Ascending aorta (tissue), 2 donors: ENCODE measurements around the gene CYP2A6. TPM values are rescaled to one million over a fixed set of nuclear protein-coding genes. Genes with fewer than 3 reads are reported as not detected.
"Not testable (repeated sequence)": the region's sequence is repeated elsewhere in the genome, so short reads cannot be mapped to it uniquely, and the experiment has no call there.

Experiments used
- DNase-seq, 2 donors: peaks; one replicate each; pipeline ENCODE4 v3.0.0-alpha.2; 2019; ENCODE audit warnings: low spot score in 2 of 2
- H3K27ac ChIP-seq, 2 donors: fragments of 200-600 bp; sonication (generic); one replicate each; pipeline ENCODE4 v1.5.1; 2016 to 2017; ENCODE audit warnings: mild to moderate bottlenecking in 1 of 2
- H3K27me3 ChIP-seq: fragments of 200-600 bp; sonication (generic); one replicate; pipeline ENCODE4 v1.5.1; 2017
- H3K36me3 ChIP-seq, 2 donors: fragments of 200-600 bp; sonication (generic); one replicate each; pipeline ENCODE4 v1.5.1; 2016
- H3K4me1 ChIP-seq, 2 donors: fragments of 200-600 bp; sonication (generic); one replicate each; pipeline ENCODE4 v1.5.1; 2016 to 2017; ENCODE audit warnings: mild to moderate bottlenecking in 1 of 2
- H3K4me3 ChIP-seq, 2 donors: fragments of 200-600 bp; sonication (generic); one replicate each; pipeline ENCODE4 v1.5.1; 2016 to 2017; ENCODE audit warnings: mild to moderate bottlenecking in 1 of 2
- H3K9me3 ChIP-seq, 2 donors: fragments of 200-600 bp; sonication (generic); one replicate each; pipeline ENCODE4 v1.5.1; 2016
- CTCF ChIP-seq, 3 experiments: fragments of 200-600 bp in 2 of 3; fragments of 450-650 bp in 1 of 3; sonication (generic) in 2 of 3; IDR thresholded peaks; one replicate each; pipeline ENCODE4 v1.5.1; 2016 to 2019; ENCODE audit warnings: antibody characterized with exemption in 3 of 3, mild to moderate bottlenecking in 1 of 3, moderate library complexity in 1 of 3
- intact Hi-C: fragments of 100-400 bp; cut with DNase I; formaldehyde crosslinking; loops from one replicate; pipeline ENCODE4 v1.15.1; 2023
- total RNA-seq: library from RNA; depleted of rRNA; stranded (reverse); fragments of >200 nt; gene quantifications from one replicate; pipeline ENCODE4 v1.1.0, GENCODE V29; 2016

The CYP2A6 gene
- total RNA-seq, 1 donor from 2014 or later, result not detected

GRCh38 chr19:40822161-40822560, 28.1 kb downstream of the CYP2A6 start:
- intact Hi-C loops, result no loop called here
- TF ChIP-seq CTCF (IDR thresholded peaks at IDR 0.05), result no peak
- no peaks in the 10 kb centered on the region for H3K27me3 ChIP-seq
- peaks cover 6% of the 10 kb centered on the region in 2 donors for H3K36me3 ChIP-seq
- no peaks in the 10 kb centered on the region for H3K9me3 ChIP-seq
- H3K4me3 ChIP-seq, result no peak overlapping the region
- no peak overlapping the region for H3K27ac ChIP-seq
- no peak for DNase-seq
- H3K4me1 ChIP-seq, result peaks cover 0 to 21% of the 10 kb centered on the region in 2 donors

- peak; percentile 76 to 82 (median 79) for TF ChIP-seq CTCF (IDR thresholded peaks at IDR 0.05)
- H3K27me3 ChIP-seq, H3K36me3 ChIP-seq, H3K4me3 ChIP-seq, H3K9me3 ChIP-seq, DNase-seq, H3K27ac ChIP-seq: not testable (repeated sequence)
- peaks cover 0 to 21% of the 10 kb centered on the region in 2 donors for H3K4me1 ChIP-seq
- intact Hi-C loops, result loop anchor here (1.0 to 10.0 kb wide), 4 partner anchors 41 to 535 kb away; partner anchors contain the start of genes ACTMAP, AKT2, RAB4B and SNRPA
Measured at GRCh38 chr19:40819479-40820234, 30.6 kb downstream of the CYP2A6 start.

- intact Hi-C loops, result loop anchor here (1.0 to 10.0 kb wide), 4 partner anchors 40 to 534 kb away; partner anchors contain the start of genes ACTMAP, AKT2, RAB4B and SNRPA
Measured at GRCh38 chr19:40818480-40819399, 31.5 kb downstream of the CYP2A6 start.

GRCh38 chr19:40815223-40815622, 35.0 kb downstream of the CYP2A6 start:
- no peak overlapping the region for H3K27ac ChIP-seq
- TF ChIP-seq CTCF (IDR thresholded peaks at IDR 0.05), result no peak
- no peak overlapping the region for H3K4me3 ChIP-seq
- no peak for DNase-seq
- peaks cover 0 to 30% of the 10 kb centered on the region in 2 donors for H3K4me1 ChIP-seq
- no peaks in the 10 kb centered on the region for H3K27me3 ChIP-seq
- intact Hi-C loops, result loop anchor here (10.0 kb wide), 1 partner anchor 530 kb away; the partner anchor contains the start of gene AKT2
- H3K36me3 ChIP-seq, result no peaks in the 10 kb centered on the region
- no peaks in the 10 kb centered on the region for H3K9me3 ChIP-seq

More at GRCh38 chr19:40818480-40819399, 31.5 kb downstream of the CYP2A6 start:
- H3K4me1 ChIP-seq, result peaks cover 0 to 21% of the 10 kb centered on the region in 2 donors
- H3K36me3 ChIP-seq, H3K27ac ChIP-seq, H3K9me3 ChIP-seq, H3K27me3 ChIP-seq: not testable (repeated sequence)
- peak in 1 of 2 donors; percentile 56 for DNase-seq
- H3K4me3 ChIP-seq, result peak overlapping the region in 1 of 2 donors; percentile 45
- peak in 2 of 3 experiments; percentile 21 to 24 for TF ChIP-seq CTCF (IDR thresholded peaks at IDR 0.05)

GRCh38 chr19:40813182-40813581, 37.1 kb downstream of the CYP2A6 start:
- no peaks in the 10 kb centered on the region for H3K9me3 ChIP-seq
- intact Hi-C loops, result loop anchor here (10.0 kb wide), 1 partner anchor 528 kb away; the partner anchor contains the start of gene AKT2
- H3K36me3 ChIP-seq, result peaks cover 3 to 8% of the 10 kb centered on the region in 2 donors
- no peaks in the 10 kb centered on the region for H3K27me3 ChIP-seq
- no peak overlapping the region for H3K4me3 ChIP-seq
- peaks cover 0 to 26% of the 10 kb centered on the region in 2 donors for H3K4me1 ChIP-seq
- no peak for DNase-seq
- no peak overlapping the region for H3K27ac ChIP-seq
- TF ChIP-seq CTCF (IDR thresholded peaks at IDR 0.05), result no peak

- peaks cover 0 to 26% of the 10 kb centered on the region in 2 donors for H3K4me1 ChIP-seq
- not testable (repeated sequence) for H3K9me3 ChIP-seq, H3K4me3 ChIP-seq, H3K27me3 ChIP-seq, DNase-seq, H3K27ac ChIP-seq
- peaks cover 9 to 14% of the 10 kb centered on the region in 2 donors for H3K36me3 ChIP-seq
- intact Hi-C loops, result loop anchor here (10.0 kb wide), 1 partner anchor 528 kb away; the partner anchor contains the start of gene AKT2
Measured at GRCh38 chr19:40812571-40812970, 37.7 kb downstream of the CYP2A6 start.
